ENCODE results near the gene MTHFSD.

DNA sequence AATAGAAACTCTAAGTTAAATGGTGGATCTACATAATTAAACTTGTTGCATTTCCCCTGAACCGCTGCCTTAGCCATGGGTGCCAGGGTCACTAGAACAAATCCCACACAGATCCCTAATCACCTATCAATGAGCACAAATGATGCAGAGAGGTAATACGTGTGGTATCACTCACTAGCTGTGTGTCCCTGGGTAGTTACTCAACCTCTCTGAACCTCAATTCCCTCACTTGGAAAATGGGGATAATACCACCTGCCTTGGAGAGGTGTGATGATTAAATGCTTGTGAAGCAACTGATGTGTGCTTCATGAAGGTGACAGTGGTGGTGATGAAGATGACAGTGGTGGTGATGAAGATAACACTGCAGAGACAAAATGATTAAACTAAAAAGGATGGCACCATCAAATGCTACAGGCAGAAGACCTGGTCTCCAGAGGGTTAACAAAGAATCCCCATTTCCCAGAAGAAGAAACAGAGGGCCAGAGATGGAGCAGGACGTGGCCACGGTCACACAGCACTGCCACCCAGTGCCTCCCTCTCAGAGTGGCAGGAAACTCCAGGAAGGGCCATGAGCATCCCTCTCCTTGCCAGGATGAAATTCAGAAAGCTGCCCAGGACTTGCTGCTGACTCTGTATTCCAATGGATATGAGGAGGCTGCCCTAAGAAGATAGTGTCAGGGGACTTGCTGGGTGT is 62.6 kb downstream of the MTHFSD start:
- TF ChIP-seq, protein P1, sequence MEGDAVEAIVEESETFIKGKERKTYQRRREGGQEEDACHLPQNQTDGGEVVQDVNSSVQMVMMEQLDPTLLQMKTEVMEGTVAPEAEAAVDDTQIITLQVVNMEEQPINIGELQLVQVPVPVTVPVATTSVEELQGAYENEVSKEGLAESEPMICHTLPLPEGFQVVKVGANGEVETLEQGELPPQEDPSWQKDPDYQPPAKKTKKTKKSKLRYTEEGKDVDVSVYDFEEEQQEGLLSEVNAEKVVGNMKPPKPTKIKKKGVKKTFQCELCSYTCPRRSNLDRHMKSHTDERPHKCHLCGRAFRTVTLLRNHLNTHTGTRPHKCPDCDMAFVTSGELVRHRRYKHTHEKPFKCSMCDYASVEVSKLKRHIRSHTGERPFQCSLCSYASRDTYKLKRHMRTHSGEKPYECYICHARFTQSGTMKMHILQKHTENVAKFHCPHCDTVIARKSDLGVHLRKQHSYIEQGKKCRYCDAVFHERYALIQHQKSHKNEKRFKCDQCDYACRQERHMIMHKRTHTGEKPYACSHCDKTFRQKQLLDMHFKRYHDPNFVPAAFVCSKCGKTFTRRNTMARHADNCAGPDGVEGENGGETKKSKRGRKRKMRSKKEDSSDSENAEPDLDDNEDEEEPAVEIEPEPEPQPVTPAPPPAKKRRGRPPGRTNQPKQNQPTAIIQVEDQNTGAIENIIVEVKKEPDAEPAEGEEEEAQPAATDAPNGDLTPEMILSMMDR (IDR thresholded peaks at IDR 0.05): no peak
- no peak for TF ChIP-seq POLR2A (IDR thresholded peaks at IDR 0.05)

All from right lobe of liver (tissue), 4 donors.